Liver (tissue), 9 donors: ENCODE data around the gene AKT1S1. TPM values are rescaled to one million over a fixed set of nuclear protein-coding genes. Genes with fewer than 3 reads are reported as not detected.

Experiments
- DNase-seq: peaks from one replicate; pipeline ENCODE4 v3.0.0-alpha.2; 2017; ENCODE audit warnings: low spot score
- H3K27ac ChIP-seq, 2 donors: one replicate each; pipeline ENCODE4 v1.7.0; 2013; ENCODE audit warnings: inconsistent platforms in 2 of 2, low read length in 2 of 2, control low read depth in 1 of 2, low read depth in 1 of 2, mild to moderate bottlenecking in 1 of 2
- H3K27me3 ChIP-seq, 4 donors: one replicate each; pipeline versions ENCODE4 v1.6.1 to v1.7.0; 2013; ENCODE audit warnings: low read length in 3 of 4, inconsistent platforms in 1 of 4, mild to moderate bottlenecking in 1 of 4, moderate library complexity in 1 of 4; ENCODE audit not compliant: control insufficient read depth in 4 of 4, insufficient read depth in 4 of 4
- H3K36me3 ChIP-seq, 4 donors: one replicate each; pipeline versions ENCODE4 v1.6.1 to v1.7.0; 2013; ENCODE audit warnings: low read length in 3 of 4, mild to moderate bottlenecking in 3 of 4, low read depth in 1 of 4, moderate library complexity in 1 of 4; ENCODE audit not compliant: control insufficient read depth in 4 of 4, insufficient read depth in 3 of 4
- H3K4me1 ChIP-seq, 4 donors: one replicate each; pipeline versions ENCODE4 v1.6.1 to v1.7.0; 2013; ENCODE audit warnings: low read length in 3 of 4, mild to moderate bottlenecking in 3 of 4, moderate library complexity in 1 of 4; ENCODE audit not compliant: control insufficient read depth in 4 of 4, insufficient read depth in 4 of 4
- H3K4me3 ChIP-seq, 3 donors: one replicate each; pipeline versions ENCODE4 v1.6.1 to v1.7.0; 2013; ENCODE audit warnings: low read length in 3 of 3, control low read depth in 1 of 3, low read depth in 1 of 3, mild to moderate bottlenecking in 1 of 3
- H3K9ac ChIP-seq, 2 donors: one replicate each; pipeline ENCODE4 v1.7.0; 2013; ENCODE audit warnings: low read length in 2 of 2, mild to moderate bottlenecking in 2 of 2, moderate library complexity in 2 of 2, control low read depth in 1 of 2, low read depth in 1 of 2
- H3K9me3 ChIP-seq, 4 donors: one replicate each; pipeline versions ENCODE4 v1.6.1 to v1.7.0; 2013; ENCODE audit warnings: low read length in 3 of 4; ENCODE audit not compliant: control insufficient read depth in 4 of 4
- CTCF ChIP-seq: fragments of 150-350 bp; IDR thresholded peaks from 2 replicates; pipeline ENCODE4 v1.5.1; 2017; ENCODE audit warnings: improper control_type of control experiment, low read depth, low read length; ENCODE audit not compliant: missing input control
- EGR1 ChIP-seq, 2 donors: IDR thresholded peaks; 2 replicates each; pipeline ENCODE4 v1.6.1; 2016 to 2018; ENCODE audit warnings: antibody characterized with exemption in 2 of 2, low read depth in 2 of 2
- FOXA1 ChIP-seq: IDR thresholded peaks from 2 replicates; pipeline ENCODE4 v1.6.1; 2016; ENCODE audit warnings: antibody characterized with exemption
- FOXA2 ChIP-seq: IDR thresholded peaks from 2 replicates; pipeline ENCODE4 v1.6.1; 2016; ENCODE audit warnings: antibody characterized with exemption
- GABPA ChIP-seq, 2 donors: IDR thresholded peaks in 1 of 2; conservative IDR thresholded peaks in 1 of 2; 2 replicates each; pipeline ENCODE4 v1.6.1; 2016; ENCODE audit warnings: antibody characterized with exemption in 2 of 2, mild to moderate bottlenecking in 1 of 2, moderate library complexity in 1 of 2
- HNF4A ChIP-seq, 2 donors: conservative IDR thresholded peaks; 2 replicates each; pipeline ENCODE4 v1.6.1; 2016; ENCODE audit warnings: antibody characterized with exemption in 2 of 2, mild to moderate bottlenecking in 2 of 2
- HNF4G ChIP-seq: IDR thresholded peaks from 2 replicates; pipeline ENCODE4 v1.6.1; 2016; ENCODE audit warnings: antibody characterized with exemption
- MAX ChIP-seq: IDR thresholded peaks from 2 replicates; pipeline ENCODE4 v1.6.1; 2016; ENCODE audit warnings: antibody characterized with exemption
- RAD21 ChIP-seq, 2 donors: IDR thresholded peaks; 2 replicates each; pipeline ENCODE4 v1.6.1; 2016; ENCODE audit warnings: antibody characterized with exemption in 2 of 2, mild to moderate bottlenecking in 2 of 2
- REST ChIP-seq: IDR thresholded peaks from 2 replicates; pipeline ENCODE4 v1.6.1; 2016; ENCODE audit warnings: antibody characterized with exemption, mild to moderate bottlenecking
- RXRA ChIP-seq, 2 donors: IDR thresholded peaks; 2 replicates each; pipeline ENCODE4 v1.6.1; 2017 to 2018; ENCODE audit warnings: antibody characterized with exemption in 2 of 2, mild to moderate bottlenecking in 1 of 2
- SP1 ChIP-seq: IDR thresholded peaks from 2 replicates; pipeline ENCODE4 v1.6.1; 2018; ENCODE audit warnings: antibody characterized with exemption, mild to moderate bottlenecking
- TAF1 ChIP-seq: conservative IDR thresholded peaks from 2 replicates; pipeline ENCODE4 v1.6.1; 2016; ENCODE audit warnings: antibody characterized with exemption, mild to moderate bottlenecking
- YY1 ChIP-seq: IDR thresholded peaks from 2 replicates; pipeline ENCODE4 v1.6.1; 2016; ENCODE audit warnings: antibody characterized with exemption, mild to moderate bottlenecking
- ZBTB33 ChIP-seq: IDR thresholded peaks from 2 replicates; pipeline ENCODE4 v1.6.1; 2016; ENCODE audit warnings: antibody characterized with exemption
- WGBS: extraction: QIAGEN DNeasy Blood & Tissue Kit; methylation state at CpG from one replicate; pipeline ENCODE4 v1.1.7; 2013; 5-methylcytosine and 5-hydroxymethylcytosine counted together
- polyA plus RNA-seq, 2 donors: library from polyadenylated mRNA; stranded (reverse) in 1 of 2; unstranded in 1 of 2; fragments of 200-250 nt in 1 of 2; fragments of >200 nt in 1 of 2; fragmentation: Nextera tagmentation in 1 of 2; extraction: Ambion mirVana in 1 of 2; gene quantifications; one replicate each; pipeline versions ENCODE4 v1.2.1 to v1.2.3, GENCODE V29; 2013 to 2015
- total RNA-seq, 2 donors: library from RNA; depleted of rRNA; stranded (reverse); fragments of >200 nt; gene quantifications; one replicate each; pipeline ENCODE4 v1.2.3, GENCODE V29; 2014
- donor health status: healthy.
- donor health status: healthy.
- donor health status: healthy.
- donor health status: healthy.
- donor health status: healthy.

The AKT1S1 gene
- total and polyA plus RNA-seq, 4 donors: 6.8 to 43.9 (median 12.9) TPM

- no peak for DNase-seq
- H3K4me1 ChIP-seq: peaks cover 3 to 19% (median 13%) of the 10 kb centered on the region in 4 donors
- no peak overlapping the region for H3K27ac ChIP-seq
- no peak overlapping the region for H3K4me3 ChIP-seq
- WGBS: 92% methylated on average over 39 of the region's 39 CpGs
- peaks cover 0 to 28% (median 4%) of the 10 kb centered on the region in 4 donors for H3K36me3 ChIP-seq
- H3K9ac ChIP-seq: no peak overlapping the region
- TF ChIP-seq TAF1 (no peak), FOXA1 (no peak), REST (no peak), CTCF (no peak), YY1 (no peak), SP1 (no peak), GABPA (IDR thresholded peaks at IDR 0.05 in 1 of 2, conservative IDR thresholded peaks at IDR 0.05 in 1 of 2) (no peak), ZBTB33 (no peak), HNF4G (no peak), MAX (no peak), RXRA (IDR thresholded peaks at IDR 0.05) (no peak)
- no peaks in the 10 kb centered on the region for H3K27me3 ChIP-seq
- no peaks in the 10 kb centered on the region for H3K9me3 ChIP-seq
Observed at GRCh38 chr19:49854378-49855263, 22.5 kb downstream of the AKT1S1 start.

GRCh38 chr19:49853852-49854377 is 23.2 kb downstream of the AKT1S1 start:
- WGBS: 93% methylated on average over 10 of the region's 10 CpGs
- no peak for DNase-seq
- H3K27ac ChIP-seq: no peak overlapping the region
- H3K4me3 ChIP-seq: no peak overlapping the region
- no peaks in the 10 kb centered on the region for H3K27me3 ChIP-seq
- peaks cover 0 to 24% (median 3%) of the 10 kb centered on the region in 4 donors for H3K36me3 ChIP-seq
- no peak overlapping the region for H3K9ac ChIP-seq
- H3K4me1 ChIP-seq: peaks cover 3 to 19% (median 13%) of the 10 kb centered on the region in 4 donors
- H3K9me3 ChIP-seq: no peaks in the 10 kb centered on the region
- TF ChIP-seq EGR1 (IDR thresholded peaks at IDR 0.05; ENCODE audit: low read depth in 2 of 2): no peak
- TF ChIP-seq MAX: no peak
- no peak for TF ChIP-seq HNF4A (conservative IDR thresholded peaks at IDR 0.05)
- TF ChIP-seq RAD21 (IDR thresholded peaks at IDR 0.05): no peak
- TF ChIP-seq CTCF: no peak
- no peak for TF ChIP-seq FOXA2
- TF ChIP-seq HNF4G: no peak
- no peak for TF ChIP-seq SP1
- no peak for TF ChIP-seq RXRA (IDR thresholded peaks at IDR 0.05)
- no peak for TF ChIP-seq FOXA1
- TF ChIP-seq YY1: no peak
- no peak for TF ChIP-seq GABPA (IDR thresholded peaks at IDR 0.05 in 1 of 2, conservative IDR thresholded peaks at IDR 0.05 in 1 of 2)
- no peak for TF ChIP-seq TAF1
